IMR-90 (cell line): ENCODE data around the gene CEBPA. TPM values are rescaled to one million over a fixed set of nuclear protein-coding genes. Genes with fewer than 3 reads are reported as not detected.

Experiments
- ATAC-seq: fragments of 200-7000 bp; cut with Tn5 transposase; 2 replicates; pipeline ENCODE4 v1.9.1; 2020; ENCODE audit warnings: low read depth, mild to moderate bottlenecking, moderate library complexity
- BruUV-seq: library from RNA; stranded (reverse); fragments of 400-500 nt; replicated peaks from 2 replicates; lab custom pipeline; 2021; lab: Mats Ljungman, UMichigan
- CTCF ChIA-PET: fragments of 300-600 bp; formaldehyde crosslinking; extraction: SDS; loops from one replicate; lab custom pipeline; 2021; ENCODE audit warnings: antibody characterized with exemption; lab: Yijun Ruan, JAX
- POLR2A ChIA-PET: fragments of 300-600 bp; sonication (Branson Sonifier 250); formaldehyde crosslinking; loops from one replicate; lab custom pipeline; 2022; ENCODE audit warnings: antibody characterized with exemption; ENCODE audit not compliant: unreplicated experiment; lab: Charles Lee
- DNase-seq: peaks from one replicate; pipeline ENCODE4 v3.0.0; 2013
- H2AFZ ChIP-seq: replicated peaks from 2 replicates; pipeline ENCODE3; 2013; ENCODE audit warnings: low read length, mild to moderate bottlenecking; ENCODE audit not compliant: poor library complexity
- H2AK5ac ChIP-seq: 2 replicates; pipeline ENCODE4 v1.6.1; 2013; ENCODE audit warnings: low read depth, low read length, inconsistent platforms
- H2AK9ac ChIP-seq: replicated peaks from 2 replicates; pipeline ENCODE3; 2013; ENCODE audit warnings: mild to moderate bottlenecking, low read depth, low read length, moderate library complexity; ENCODE audit not compliant: poor library complexity
- H2BK120ac ChIP-seq: 2 replicates; pipeline ENCODE4 v1.6.1; 2013; ENCODE audit warnings: low read depth, low read length, inconsistent platforms
- H2BK15ac ChIP-seq: 3 replicates; pipeline ENCODE4 v1.6.1; 2013; ENCODE audit warnings: low read depth, low read length, inconsistent platforms
- H2BK20ac ChIP-seq: 2 replicates; pipeline ENCODE4 v1.6.1; 2013; ENCODE audit warnings: low read depth, mild to moderate bottlenecking, inconsistent platforms, low read length, moderate library complexity
- H2BK5ac ChIP-seq: 2 replicates; pipeline ENCODE4 v1.6.1; 2013; ENCODE audit warnings: mild to moderate bottlenecking, low read depth, low read length, inconsistent platforms; ENCODE audit not compliant: poor library complexity, severe bottlenecking
- H3K14ac ChIP-seq: replicated peaks from 2 replicates; pipeline ENCODE4 v1.6.1; 2013; ENCODE audit warnings: low read depth, low read length, inconsistent platforms
- H3K18ac ChIP-seq: 2 replicates; pipeline ENCODE4 v1.6.1; 2013; ENCODE audit warnings: low read depth, low read length, control low read depth
- H3K23ac ChIP-seq: 2 replicates; pipeline ENCODE4 v1.6.1; 2013; ENCODE audit warnings: low read depth, low read length, inconsistent platforms
- H3K27ac ChIP-seq: 2 replicates; pipeline ENCODE4 v1.5.1; 2013; ENCODE audit warnings: mild to moderate bottlenecking, control low read depth, low read length; ENCODE audit not compliant: insufficient read depth
- H3K27me3 ChIP-seq: 2 replicates; pipeline ENCODE4 v1.6.1; 2013; ENCODE audit warnings: low read length; ENCODE audit not compliant: control insufficient read depth, insufficient read depth
- H3K36me3 ChIP-seq: 2 replicates; pipeline ENCODE4 v1.6.1; 2013; ENCODE audit warnings: low read length, mixed read lengths; ENCODE audit not compliant: control insufficient read depth, insufficient read depth
- H3K4ac ChIP-seq: 2 replicates; pipeline ENCODE4 v1.6.1; 2013; ENCODE audit warnings: low read depth, low read length, inconsistent platforms
- H3K4me1 ChIP-seq: 2 replicates; pipeline ENCODE4 v1.6.1; 2013; ENCODE audit warnings: low read length, mixed read lengths; ENCODE audit not compliant: control insufficient read depth, insufficient read depth
- H3K4me2 ChIP-seq: 2 replicates; pipeline ENCODE4 v1.6.1; 2013; ENCODE audit warnings: low read depth, mild to moderate bottlenecking, control low read depth, low read length, moderate library complexity
- H3K4me3 ChIP-seq: 2 replicates; pipeline ENCODE4 v1.5.1; 2013; ENCODE audit warnings: low read depth, mild to moderate bottlenecking, control low read depth, low read length, moderate library complexity; ENCODE audit not compliant: insufficient read depth
- H3K56ac ChIP-seq: 2 replicates; pipeline ENCODE4 v1.6.1; 2013; ENCODE audit warnings: low read length, inconsistent platforms; ENCODE audit not compliant: insufficient read depth; ENCODE audit errors: extremely low read depth
- H3K79me1 ChIP-seq, 2 experiments: 2 replicates each; pipeline ENCODE4 v1.6.1; 2013; ENCODE audit warnings: low read length in 2 of 2, inconsistent platforms in 1 of 2, low read depth in 1 of 2
- H3K9ac ChIP-seq: 2 replicates; pipeline ENCODE4 v1.6.1; 2013; ENCODE audit warnings: low read depth, low read length, control low read depth
- H3K9me1 ChIP-seq: 2 replicates; pipeline ENCODE4 v1.6.1; 2013; ENCODE audit warnings: low read length, inconsistent platforms; ENCODE audit not compliant: insufficient read depth
- H3K9me3 ChIP-seq: 2 replicates; pipeline ENCODE4 v1.6.1; 2013; ENCODE audit warnings: low read length; ENCODE audit not compliant: control insufficient read depth, insufficient read depth
- H4K20me1 ChIP-seq: 2 replicates; pipeline ENCODE4 v1.6.1; 2013; ENCODE audit warnings: low read length, inconsistent platforms; ENCODE audit not compliant: insufficient read depth
- H4K5ac ChIP-seq: 2 replicates; pipeline ENCODE4 v1.6.1; 2013; ENCODE audit warnings: mild to moderate bottlenecking, low read depth, low read length, control low read depth
- H4K8ac ChIP-seq, 2 experiments: 2 replicates each; pipeline ENCODE4 v1.6.1; 2013; ENCODE audit warnings: low read depth in 2 of 2, low read length in 2 of 2, control low read depth in 1 of 2, inconsistent platforms in 1 of 2
- H4K91ac ChIP-seq: 2 replicates; pipeline ENCODE4 v1.6.1; 2013; ENCODE audit warnings: low read depth, low read length, inconsistent platforms; ENCODE audit not compliant: insufficient read depth
- CEBPB ChIP-seq: IDR thresholded peaks from 2 replicates; pipeline ENCODE4 v1.6.1; 2012; ENCODE audit warnings: low read depth, low read length, improper control_type of control experiment
- CHD1 ChIP-seq: IDR thresholded peaks from 2 replicates; pipeline ENCODE4 v1.6.1; 2012; ENCODE audit warnings: low read depth, low read length, improper control_type of control experiment
- MAZ ChIP-seq: IDR thresholded peaks from 2 replicates; pipeline ENCODE4 v1.6.1; 2012; ENCODE audit warnings: low read depth, mild to moderate bottlenecking, low read length, improper control_type of control experiment, moderate library complexity, borderline replicate concordance
- RCOR1 ChIP-seq: IDR thresholded peaks from 2 replicates; pipeline ENCODE4 v1.6.1; 2012; ENCODE audit warnings: mild to moderate bottlenecking, low read length, improper control_type of control experiment; ENCODE audit not compliant: insufficient replicate concordance
- RFX5 ChIP-seq: IDR thresholded peaks from 2 replicates; pipeline ENCODE4 v1.8.0; 2012; ENCODE audit warnings: low read depth, mild to moderate bottlenecking, low read length, moderate library complexity
- WGBS, 2 experiments: methylation state at CpG; one replicate each; pipeline versions ENCODE4 v1.1.5 to v1.1.7; 2013; ENCODE audit warnings: missing lambda C conversion rate in 2 of 2; ENCODE audit not compliant: insufficient read length in 1 of 2; ENCODE audit errors: extremely low coverage in 2 of 2; 5-methylcytosine and 5-hydroxymethylcytosine counted together
- dilution Hi-C: fragments of 300-500 bp; cut with HindIII; formaldehyde crosslinking; loops from one replicate; pipeline ENCODE4 v1.14.3; 2018; ENCODE audit warnings: low sequenced_read_pairs; ENCODE audit not compliant: unreplicated experiment
- in situ Hi-C: fragments of 300-500 bp; cut with MboI; formaldehyde crosslinking; loops from 3 replicates; pipeline ENCODE4 v1.14.3; 2019; ENCODE audit warnings: low sequenced_read_pairs, inconsistent platforms, mixed read lengths
- intact Hi-C: fragments of 100-400 bp; cut with micrococcal nuclease; formaldehyde crosslinking; loops from 2 replicates; pipeline ENCODE4 v1.10.0; 2022
- polyA plus RNA-seq, 3 experiments: library from polyadenylated mRNA; depleted of rRNA; stranded (reverse); fragments of >200 nt; gene quantifications; 2 replicates each; pipeline ENCODE4 v1.2.3, GENCODE V29; 2012; ENCODE audit warnings: low replicate concordance in 1 of 3
- total RNA-seq: library from RNA; depleted of rRNA; stranded (reverse); fragments of >200 nt; gene quantifications from 2 replicates; pipeline ENCODE4 v1.2.3, GENCODE V29; 2012
- TF ChIP-seq, protein P1 (sequence below): fragments of 150-350 bp; IDR thresholded peaks from 2 replicates; pipeline ENCODE4 v1.6.1; 2017; ENCODE audit warnings: mild to moderate bottlenecking, antibody characterized with exemption, low read length, low read depth

Gene CEBPA
- total and polyA plus RNA-seq, 2 of the 4 experiments (the other 2 are of a cell fraction) = under 0.01 to 0.09 TPM

DNA sequence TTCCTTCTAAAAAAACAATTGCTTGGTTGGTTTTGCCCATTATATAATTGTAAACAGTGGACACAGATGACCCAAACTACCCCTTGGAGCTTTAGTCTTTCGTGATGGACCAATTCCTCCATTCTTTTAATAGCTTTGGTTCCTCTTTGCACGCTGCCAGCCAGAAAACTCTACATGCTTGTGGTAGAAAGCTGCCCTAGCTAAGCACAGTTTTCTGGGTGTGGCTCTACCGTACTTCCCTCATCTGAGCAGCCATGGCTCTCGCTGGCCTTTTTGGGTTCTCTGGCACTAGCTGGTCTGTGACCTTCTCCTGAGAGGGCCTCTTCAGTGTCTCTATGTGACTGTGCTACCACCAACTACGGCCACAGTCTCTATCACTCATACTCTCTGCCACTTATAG lies 29.9 kb upstream of the CEBPA start:
- no peaks in the 10 kb centered on the region for H3K79me1 ChIP-seq
- no peak overlapping the region for H4K8ac ChIP-seq
- no peak overlapping the region for H3K4me3 ChIP-seq
- 57% methylated on average over 3 of the region's 5 CpGs; no CpG with 5 or more reads in 1 of the 2 experiments for WGBS, 2 experiments
- H3K4me2 ChIP-seq = no peak overlapping the region
- TF ChIP-seq RFX5 = no peak
- no peak for TF ChIP-seq MAZ
- TF ChIP-seq CHD1 = no peak
- TF ChIP-seq CEBPB = no peak
- TF ChIP-seq, protein P1, sequence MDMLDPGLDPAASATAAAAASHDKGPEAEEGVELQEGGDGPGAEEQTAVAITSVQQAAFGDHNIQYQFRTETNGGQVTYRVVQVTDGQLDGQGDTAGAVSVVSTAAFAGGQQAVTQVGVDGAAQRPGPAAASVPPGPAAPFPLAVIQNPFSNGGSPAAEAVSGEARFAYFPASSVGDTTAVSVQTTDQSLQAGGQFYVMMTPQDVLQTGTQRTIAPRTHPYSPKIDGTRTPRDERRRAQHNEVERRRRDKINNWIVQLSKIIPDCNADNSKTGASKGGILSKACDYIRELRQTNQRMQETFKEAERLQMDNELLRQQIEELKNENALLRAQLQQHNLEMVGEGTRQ = no peak
- TF ChIP-seq RCOR1 = no peak
- no TSS peak for BruUV-seq
- in situ Hi-C loops (no loop called here), dilution Hi-C loops (no loop called here), intact Hi-C loops (no loop called here)
- no peak overlapping the region for H2BK20ac ChIP-seq
- ChIA-PET CTCF (no interaction called here), POLR2A (no interaction called here)
- no peak overlapping the region for H2AFZ ChIP-seq
- no peak overlapping the region for H3K18ac ChIP-seq
- no peak overlapping the region for H4K91ac ChIP-seq
- no peaks in the 10 kb centered on the region for H3K9me3 ChIP-seq
- no peaks in the 10 kb centered on the region for H3K9me1 ChIP-seq
- no peaks in the 10 kb centered on the region for H4K20me1 ChIP-seq
- H3K27me3 ChIP-seq = no peaks in the 10 kb centered on the region
- no peak overlapping the region for H2AK9ac ChIP-seq
- no peak overlapping the region for H3K9ac ChIP-seq
- H2BK120ac ChIP-seq = no peak overlapping the region
- H3K14ac ChIP-seq = no peak overlapping the region
- no peak overlapping the region for H4K5ac ChIP-seq
- H3K27ac ChIP-seq = no peak overlapping the region
- H2AK5ac ChIP-seq = no peak overlapping the region
- no peak overlapping the region for H3K56ac ChIP-seq
- H3K23ac ChIP-seq = no peak overlapping the region
- H2BK5ac ChIP-seq = no peak overlapping the region
- DNase-seq (no peak), ATAC-seq (no peak)
- no peak overlapping the region for H2BK15ac ChIP-seq
- H3K4ac ChIP-seq = no peak overlapping the region
- H3K36me3 ChIP-seq = no peaks in the 10 kb centered on the region
- no peaks in the 10 kb centered on the region for H3K4me1 ChIP-seq
